Cerebellar nuclear complex (tissue), 1 donor: Measurements from ENCODE around the gene LYZL2.
"Not testable (repeated sequence)": the region's sequence is repeated elsewhere in the genome, so short reads cannot be mapped to it uniquely, and the experiment has no call there.

Source experiments
- DNase-seq, 2 experiments: peaks; one replicate each; lab custom pipeline; 2025; lab: John Stamatoyannopoulos, UW

The LYZL2 gene

GRCh38 chr10:30639946-30640786, 10.6 kb upstream of the LYZL2 start:
- no peak for DNase-seq

GRCh38 chr10:30637881-30638467, 8.4 kb upstream of the LYZL2 start:
- DNase-seq: no peak

GRCh38 chr10:30631188-30631587, 1.6 kb upstream of the LYZL2 start:
- no peak for DNase-seq

DNA sequence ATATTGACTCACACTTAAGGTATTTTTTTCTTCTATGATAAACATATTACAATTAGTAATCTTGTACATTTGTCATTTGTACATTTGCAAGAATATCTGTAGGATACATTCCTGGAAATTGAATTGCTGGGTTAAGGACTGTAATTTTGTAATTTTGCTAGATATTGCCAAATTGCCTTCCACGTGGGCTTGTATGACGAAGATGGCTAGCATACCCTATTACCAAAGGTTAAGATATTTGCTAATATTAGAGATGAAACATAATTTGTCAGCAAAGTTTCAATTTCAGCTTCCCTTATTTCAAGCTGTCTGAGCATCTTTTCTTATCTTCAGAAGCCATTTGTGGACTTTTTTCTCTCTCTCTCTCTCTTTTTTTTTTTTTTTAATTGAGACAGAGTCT, 1.0 kb upstream of the LYZL2 start:
- DNase-seq: no peak

- not testable (repeated sequence) for DNase-seq
Observed at GRCh38 chr10:30628576-30628975, 977 bp downstream of the LYZL2 start.

GRCh38 chr10:30626837-30627236, 2.7 kb downstream of the LYZL2 start:
- DNase-seq: not testable (repeated sequence)

DNA sequence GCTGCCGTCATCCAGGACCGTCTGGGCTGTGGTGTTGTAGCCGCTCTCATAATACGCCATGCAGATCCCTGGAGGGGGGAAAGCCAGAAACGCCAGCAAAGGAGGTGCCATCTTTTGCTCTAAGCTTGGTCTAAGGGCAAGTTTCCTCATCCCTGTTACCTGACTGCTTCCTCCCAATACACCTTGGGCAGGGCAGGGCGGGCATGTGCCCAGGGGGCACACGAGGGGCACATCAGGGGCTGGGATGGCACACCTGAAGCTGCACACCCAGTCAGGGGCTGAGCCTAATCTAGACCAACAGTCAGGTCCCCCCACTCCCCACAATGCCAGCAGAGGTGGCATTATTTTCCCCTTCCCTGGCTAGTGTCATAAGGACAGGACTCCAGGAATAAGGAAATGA, 3.4 kb downstream of the LYZL2 start:
- DNase-seq: not testable (repeated sequence)

- DNase-seq: no peak
Observed at GRCh38 chr10:30625080-30625479, 4.5 kb downstream of the LYZL2 start.

DNA sequence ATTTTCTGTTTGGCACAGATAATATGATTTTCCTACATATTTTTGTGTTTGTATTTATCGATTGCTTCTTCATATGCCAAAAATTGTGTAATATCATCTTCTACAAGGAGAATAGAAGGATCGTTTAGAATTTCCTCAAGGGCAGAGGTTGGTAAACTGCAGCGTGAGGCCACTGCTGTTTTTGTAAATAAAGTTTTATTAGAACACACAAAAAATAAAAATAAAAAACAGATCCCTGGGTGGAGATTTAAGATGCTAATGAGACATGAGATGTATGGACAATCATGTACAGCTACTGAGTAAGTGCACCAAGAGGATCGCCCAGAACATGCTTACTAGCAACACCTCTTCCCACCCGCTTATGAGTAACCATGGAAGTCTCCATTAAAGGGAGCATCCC, 9.6 kb downstream of the LYZL2 start:
- DNase-seq: no peak

GRCh38 chr10:30617070-30617469, 12.5 kb downstream of the LYZL2 start:
- no peak for DNase-seq

DNA sequence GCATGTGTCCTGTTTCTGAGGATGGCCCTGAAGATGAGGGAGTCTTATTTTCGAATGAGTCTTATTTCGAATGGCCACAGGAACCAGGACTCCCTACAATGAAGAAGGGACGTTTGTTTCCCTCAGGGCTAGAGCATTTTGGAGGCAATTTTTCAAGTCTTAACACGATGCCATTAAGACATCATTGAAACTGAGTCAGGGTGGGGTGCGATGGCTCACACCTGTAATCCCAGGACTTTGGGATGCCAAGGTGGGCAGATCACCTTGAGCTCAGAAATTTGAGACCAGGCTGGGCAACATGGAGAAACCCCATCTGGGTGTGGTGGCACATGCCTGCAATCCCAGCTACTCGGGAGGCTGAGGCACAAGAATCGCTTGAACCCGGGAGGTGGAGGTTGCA, 18.5 kb downstream of the LYZL2 start:
- not testable (repeated sequence) for DNase-seq

GRCh38 chr10:30607814-30608213, 21.7 kb downstream of the LYZL2 start:
- no peak for DNase-seq

GRCh38 chr10:30606313-30606712, 23.2 kb downstream of the LYZL2 start:
- DNase-seq: no peak

- DNase-seq: not testable (repeated sequence)
Observed at GRCh38 chr10:30605341-30606121, 24.0 kb downstream of the LYZL2 start.

- DNase-seq: no peak
Observed at GRCh38 chr10:30603589-30603988, 26.0 kb downstream of the LYZL2 start.

GRCh38 chr10:30602747-30603146, 26.8 kb downstream of the LYZL2 start:
- no peak for DNase-seq

GRCh38 chr10:30600005-30600404, 29.5 kb downstream of the LYZL2 start:
- DNase-seq: no peak

GRCh38 chr10:30598105-30598776, 31.3 kb downstream of the LYZL2 start:
- DNase-seq: no peak

- not testable (repeated sequence) for DNase-seq
Observed at GRCh38 chr10:30597433-30597824, 32.1 kb downstream of the LYZL2 start.

- not testable (repeated sequence) for DNase-seq
Observed at GRCh38 chr10:30596493-30597432, 32.8 kb downstream of the LYZL2 start.

DNA sequence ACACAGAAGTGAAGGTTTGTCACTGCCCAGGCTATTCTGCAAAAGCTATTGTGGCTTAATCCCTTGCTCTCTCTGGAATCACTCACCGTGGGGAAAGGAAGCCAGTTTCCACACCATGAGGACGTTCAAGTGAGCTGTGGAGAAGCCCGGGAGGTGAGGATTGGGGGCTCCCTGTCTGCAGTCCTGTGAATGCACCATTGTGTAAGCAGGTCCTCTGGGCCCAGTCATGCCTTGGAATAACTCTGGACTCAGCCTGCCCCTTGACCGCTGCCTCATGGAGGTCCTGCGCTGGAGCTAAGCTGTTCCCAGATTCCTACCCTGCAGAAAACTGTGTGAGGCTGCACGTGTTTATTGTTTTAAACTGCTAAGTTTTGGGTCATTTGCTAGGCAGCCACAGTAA, 33.5 kb downstream of the LYZL2 start:
- DNase-seq: no peak
